NT2/D1 (cell line): ENCODE results near the gene TAS1R3.

ENCODE experiments used
- YY1 ChIP-seq: IDR thresholded peaks from 2 replicates; pipeline ENCODE4 v1.6.1; 2011; ENCODE audit not compliant: insufficient read length, insufficient read depth
- ZNF274 ChIP-seq: IDR thresholded peaks from 2 replicates; pipeline ENCODE4 v1.6.1; 2011; ENCODE audit warnings: mild to moderate bottlenecking, low read depth, low read length

- no peak for TF ChIP-seq YY1
- TF ChIP-seq ZNF274: no peak
Observed at GRCh38 chr1:1297802-1298424, 33.2 kb upstream of the TAS1R3 start.
